Measurements from ENCODE around the gene AUTS2.

Gene AUTS2

GRCh38 chr7:70744492-70744891, 1146.2 kb downstream of the AUTS2 start:
- Histone ChIP-seq H3K27ac (peak overlapping the region in 4 of 21 experiments; percentile 23 to 59 (median 36)), H3K4me3 (no peak overlapping the region)

- Histone ChIP-seq H3K4me3 (no peak overlapping the region), H3K27ac (no peak overlapping the region)
These were observed 1151.6 kb downstream of the AUTS2 start for GRCh38 chr7:70749831-70750230.

- no peak overlapping the region for H3K4me3 ChIP-seq
- no peak overlapping the region for H3K27ac ChIP-seq
These were observed 1153.6 kb downstream of the AUTS2 start for GRCh38 chr7:70751895-70752294.

GRCh38 chr7:70752794-70753241, 1154.5 kb downstream of the AUTS2 start:
- no peak overlapping the region for H3K27ac ChIP-seq
- H3K4me3 ChIP-seq, result no peak overlapping the region

- H3K27ac ChIP-seq, result no peak overlapping the region
- H3K4me3 ChIP-seq, result no peak overlapping the region
These were observed 1158.5 kb downstream of the AUTS2 start for GRCh38 chr7:70756789-70757188.

GRCh38 chr7:70758646-70759045, 1160.4 kb downstream of the AUTS2 start:
- no peak overlapping the region for H3K27ac ChIP-seq
- no peak overlapping the region for H3K4me3 ChIP-seq

- Histone ChIP-seq H3K4me3 (no peak overlapping the region), H3K27ac (no peak overlapping the region)
These were observed 1161.4 kb downstream of the AUTS2 start for GRCh38 chr7:70759674-70760073.

- no peak overlapping the region for H3K4me3 ChIP-seq
- H3K27ac ChIP-seq, result no peak overlapping the region
These were observed 1163.5 kb downstream of the AUTS2 start for GRCh38 chr7:70761711-70762328.

GRCh38 chr7:70762696-70763095, 1164.4 kb downstream of the AUTS2 start:
- no peak overlapping the region for H3K4me3 ChIP-seq
- no peak overlapping the region for H3K27ac ChIP-seq

- H3K27ac ChIP-seq, result peak overlapping the region in 2 of 21 experiments; percentile 21 to 52
- no peak overlapping the region for H3K4me3 ChIP-seq
These were observed 1165.9 kb downstream of the AUTS2 start for GRCh38 chr7:70763961-70764691.

- H3K27ac ChIP-seq, result peak overlapping the region in 1 of 21 experiments; percentile 52
These were observed 1166.5 kb downstream of the AUTS2 start for GRCh38 chr7:70764701-70765208.

GRCh38 chr7:70765651-70766050, 1167.4 kb downstream of the AUTS2 start:
- Histone ChIP-seq H3K4me3 (no peak overlapping the region), H3K27ac (no peak overlapping the region)

More at GRCh38 chr7:70764701-70765208, 1166.5 kb downstream of the AUTS2 start:
- no peak overlapping the region for H3K4me3 ChIP-seq

- Histone ChIP-seq H3K4me3 (no peak overlapping the region), H3K27ac (no peak overlapping the region)
These were observed 1167.8 kb downstream of the AUTS2 start for GRCh38 chr7:70766109-70766508.

- Histone ChIP-seq H3K4me3 (no peak overlapping the region), H3K27ac (no peak overlapping the region)
These were observed 1168.4 kb downstream of the AUTS2 start for GRCh38 chr7:70766694-70767093.

- no peak overlapping the region for H3K4me3 ChIP-seq
- H3K27ac ChIP-seq, result no peak overlapping the region
These were observed 1171.9 kb downstream of the AUTS2 start for GRCh38 chr7:70770154-70770553.

GRCh38 chr7:70771451-70771850, 1173.2 kb downstream of the AUTS2 start:
- no peak overlapping the region for H3K4me3 ChIP-seq
- no peak overlapping the region for H3K27ac ChIP-seq

- Histone ChIP-seq H3K4me3 (no peak overlapping the region), H3K27ac (no peak overlapping the region)
These were observed 1174.6 kb downstream of the AUTS2 start for GRCh38 chr7:70772891-70773290.

GRCh38 chr7:70773406-70773805, 1175.1 kb downstream of the AUTS2 start:
- peak overlapping the region in 1 of 21 experiments; percentile 4 for H3K27ac ChIP-seq
- no peak overlapping the region for H3K4me3 ChIP-seq

GRCh38 chr7:70774950-70775527, 1176.8 kb downstream of the AUTS2 start:
- Histone ChIP-seq H3K27ac (peak overlapping the region in 1 of 21 experiments; percentile 4), H3K4me3 (no peak overlapping the region)

- peak overlapping the region in 2 of 21 experiments; percentile 4 to 28 for H3K27ac ChIP-seq
These were observed 1177.4 kb downstream of the AUTS2 start for GRCh38 chr7:70775570-70776156.

More at GRCh38 chr7:70775570-70776156, 1177.4 kb downstream of the AUTS2 start:
- H3K4me3 ChIP-seq, result no peak overlapping the region
